Measurements from ENCODE around the gene ARHGAP42.

DNA sequence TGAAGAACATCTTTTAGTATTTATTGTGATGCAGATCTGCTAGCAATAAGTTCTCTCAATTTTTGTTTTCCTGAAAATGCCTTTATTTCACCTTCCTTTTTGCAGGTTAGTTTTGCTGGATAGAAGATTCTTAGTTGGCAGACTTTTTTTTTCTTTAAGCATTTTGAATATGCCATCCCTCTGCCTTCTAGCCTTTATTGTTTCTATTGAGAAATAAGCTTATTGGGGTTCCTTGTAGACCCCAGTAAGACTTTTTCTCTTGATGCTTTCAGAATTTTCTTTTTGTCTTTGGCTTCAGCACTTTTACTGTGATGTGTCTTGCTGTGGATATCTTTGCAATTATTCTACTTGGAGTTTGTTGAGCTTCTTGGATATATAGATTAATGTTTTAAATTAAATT, 281.9 kb downstream of the ARHGAP42 start:
- TF ChIP-seq, protein P1, sequence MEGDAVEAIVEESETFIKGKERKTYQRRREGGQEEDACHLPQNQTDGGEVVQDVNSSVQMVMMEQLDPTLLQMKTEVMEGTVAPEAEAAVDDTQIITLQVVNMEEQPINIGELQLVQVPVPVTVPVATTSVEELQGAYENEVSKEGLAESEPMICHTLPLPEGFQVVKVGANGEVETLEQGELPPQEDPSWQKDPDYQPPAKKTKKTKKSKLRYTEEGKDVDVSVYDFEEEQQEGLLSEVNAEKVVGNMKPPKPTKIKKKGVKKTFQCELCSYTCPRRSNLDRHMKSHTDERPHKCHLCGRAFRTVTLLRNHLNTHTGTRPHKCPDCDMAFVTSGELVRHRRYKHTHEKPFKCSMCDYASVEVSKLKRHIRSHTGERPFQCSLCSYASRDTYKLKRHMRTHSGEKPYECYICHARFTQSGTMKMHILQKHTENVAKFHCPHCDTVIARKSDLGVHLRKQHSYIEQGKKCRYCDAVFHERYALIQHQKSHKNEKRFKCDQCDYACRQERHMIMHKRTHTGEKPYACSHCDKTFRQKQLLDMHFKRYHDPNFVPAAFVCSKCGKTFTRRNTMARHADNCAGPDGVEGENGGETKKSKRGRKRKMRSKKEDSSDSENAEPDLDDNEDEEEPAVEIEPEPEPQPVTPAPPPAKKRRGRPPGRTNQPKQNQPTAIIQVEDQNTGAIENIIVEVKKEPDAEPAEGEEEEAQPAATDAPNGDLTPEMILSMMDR (IDR thresholded peaks at IDR 0.05; ENCODE audit: low read depth, low read length) = no peak
- TF ChIP-seq POLR2A (IDR thresholded peaks at IDR 0.05; ENCODE audit: extremely low read depth, insufficient read length) = no peak
